CD4-positive, alpha-beta T cell (primary cell): Measurements from ENCODE around the gene NR2F6. TPM values are rescaled to one million over a fixed set of nuclear protein-coding genes. Genes with fewer than 3 reads are reported as not detected.
A peak's percentile ranks its signal among the peaks of the same experiment; 100 is the strongest.

ENCODE experiments used
- ATAC-seq: fragments of 200-7000 bp; cut with Tn5 transposase; one replicate; pipeline ENCODE4 v1.10.0; 2022; ENCODE audit warnings: mild to moderate bottlenecking; ENCODE audit not compliant: poor library complexity
- CTCF ChIA-PET: fragments of 350-600 bp; sonication (Branson Sonifier 250); formaldehyde crosslinking; loops from one replicate; lab custom pipeline; 2021; ENCODE audit warnings: antibody characterized with exemption, inconsistent platforms; lab: Charles Lee
- POLR2A ChIA-PET: fragments of 350-600 bp; sonication (Branson Sonifier 250); formaldehyde crosslinking; loops from one replicate; lab custom pipeline; 2021; ENCODE audit warnings: antibody characterized with exemption, inconsistent platforms; lab: Charles Lee
- DNase-seq, 14 experiments: peaks; one replicate each; pipeline ENCODE4 v3.0.0-alpha.2; 2013 to 2020; ENCODE audit warnings: mixed read lengths in 2 of 14
- H3K27ac ChIP-seq, 2 donors: one replicate each; pipeline versions ENCODE4 v1.5.1 to v1.7.0; 2013; ENCODE audit warnings: low read length in 2 of 2, low read depth in 1 of 2, mild to moderate bottlenecking in 1 of 2
- H3K27me3 ChIP-seq, 2 experiments: 1 replicate in 1 of 2; 2 replicates in 1 of 2; pipeline versions ENCODE4 v1.6.1 to v1.7.0; 2013; ENCODE audit warnings: low read length in 2 of 2, control low read depth in 1 of 2, mild to moderate bottlenecking in 1 of 2, moderate library complexity in 1 of 2; ENCODE audit not compliant: insufficient read depth in 2 of 2, control insufficient read depth in 1 of 2
- H3K36me3 ChIP-seq: one replicate; pipeline ENCODE4 v1.6.1; 2013; ENCODE audit warnings: low read length, control low read depth; ENCODE audit not compliant: insufficient read depth
- H3K4me1 ChIP-seq: one replicate; pipeline ENCODE4 v1.6.1; 2013; ENCODE audit warnings: low read length, control low read depth; ENCODE audit not compliant: insufficient read depth
- H3K4me3 ChIP-seq: one replicate; pipeline ENCODE4 v1.5.1; 2013; ENCODE audit warnings: mild to moderate bottlenecking, low read length, moderate library complexity
- H3K9me3 ChIP-seq, 2 experiments: 1 replicate in 1 of 2; 2 replicates in 1 of 2; pipeline versions ENCODE4 v1.6.1 to v1.7.0; 2013; ENCODE audit warnings: low read length in 2 of 2, mild to moderate bottlenecking in 2 of 2, control low read depth in 1 of 2, moderate library complexity in 1 of 2; ENCODE audit not compliant: control insufficient read depth in 1 of 2, insufficient read depth in 1 of 2
- H3K27ac Mint-ChIP-seq: one replicate; pipeline ENCODE4 v1.8.0; 2020; ENCODE audit warnings: mixed read lengths
- H3K27me3 Mint-ChIP-seq: one replicate; pipeline ENCODE4 v1.8.0; 2021; ENCODE audit warnings: mixed read lengths
- H3K36me3 Mint-ChIP-seq: one replicate; pipeline ENCODE4 v1.8.0; 2021; ENCODE audit warnings: low read depth, mixed read lengths
- H3K4me1 Mint-ChIP-seq: one replicate; pipeline ENCODE4 v1.8.0; 2021; ENCODE audit warnings: low read depth, mixed read lengths
- H3K4me3 Mint-ChIP-seq: one replicate; pipeline ENCODE4 v1.8.0; 2020; ENCODE audit warnings: mild to moderate bottlenecking, mixed read lengths
- H3K9me3 Mint-ChIP-seq: one replicate; pipeline ENCODE4 v1.8.0; 2020; ENCODE audit warnings: mixed read lengths
- CTCF ChIP-seq: fragments of 200-600 bp; IDR thresholded peaks from one replicate; pipeline ENCODE4 v1.8.0; 2022; ENCODE audit warnings: antibody characterized with exemption, mild to moderate bottlenecking
- intact Hi-C, 2 experiments: fragments of 100-400 bp; cut with DNase I in 1 of 2; cut with micrococcal nuclease in 1 of 2; formaldehyde crosslinking; loops; one replicate each; pipeline versions ENCODE4 v1.15.1 to v1.9.0; 2023 to 2025; cut with DNase I, micrococcal nuclease
- total RNA-seq, 174 experiments: library from RNA in 2 of 174; stranded (reverse) in 2 of 174; gene quantifications; one replicate each; pipeline ENCODE4 v1.2.3 and lab custom pipeline; 2021 to 2026

The NR2F6 gene
- total RNA-seq, 2 experiments from 2014 or later, result 0.74 to 1.1 TPM

DNA sequence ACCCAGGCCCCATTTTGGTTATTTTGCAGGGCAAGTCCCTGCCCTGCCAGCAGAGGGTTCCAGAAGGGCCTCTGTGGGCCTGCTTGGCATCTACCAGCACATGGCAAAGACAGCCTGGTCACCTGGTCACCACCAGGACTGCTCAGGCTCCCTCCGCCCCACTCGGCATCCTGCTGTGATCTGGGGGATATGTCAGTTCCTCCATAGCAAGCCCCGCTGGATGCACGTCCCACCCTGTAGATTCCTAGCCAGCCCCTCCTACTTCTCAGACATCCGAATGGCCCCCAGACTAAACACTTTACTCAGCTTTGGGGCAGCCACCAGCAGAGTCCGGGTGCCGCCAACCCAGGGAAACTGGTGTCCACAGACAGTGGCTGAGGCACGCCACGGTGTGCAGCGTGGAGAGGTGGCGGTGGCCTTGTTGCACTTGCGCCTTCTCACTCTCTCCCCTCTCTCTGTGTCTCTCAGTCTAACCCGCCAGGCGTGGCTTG is 62.4 kb downstream of the NR2F6 start:
- Histone ChIP-seq H3K4me1 (peaks cover 35% of the 10 kb centered on the region), H3K27ac (peak overlapping the region; percentile 46 to 82), H3K36me3 (peaks cover 47% of the 10 kb centered on the region), H3K4me3 (peak overlapping the region; percentile 41), H3K27me3 (no peaks in the 10 kb centered on the region), H3K9me3 (no peaks in the 10 kb centered on the region)
- Mint-ChIP-seq H3K27ac (peak overlapping the region; percentile 89), H3K4me1 (peaks cover 19% of the 10 kb centered on the region), H3K4me3 (peak overlapping the region; percentile 83), H3K27me3 (no peaks in the 10 kb centered on the region), H3K36me3 (peaks cover 58% of the 10 kb centered on the region), H3K9me3 (no peaks in the 10 kb centered on the region)
- ATAC-seq (peak; percentile 44), DNase-seq (peak in 8 of 14 experiments; percentile 8 to 44 (median 24))
- ChIA-PET CTCF (interaction anchor here (0.9 to 2.5 kb wide), 2 partner anchors 43 to 52 kb away, joined by 4 to 13 read pairs; partner anchors contain the start of gene OCEL1), POLR2A (interaction anchor here (0.6 to 4.0 kb wide), 13 partner anchors 24 to 147 kb away, joined by 3 to 47 read pairs (median 3); partner anchors contain the start of genes BABAM1, HAUS8, OCEL1 and USE1)
- no peak for TF ChIP-seq CTCF
- intact Hi-C loops, result loop anchor here (5.0 to 10.0 kb wide), 2 partner anchors 59 to 116 kb away; no protein-coding TSS in a partner anchor

Other genes with a start within 250 kb of the NR2F6 start
- under 1 TPM; 0.05 to 0.34 TPM for gene CPAMD8, start 219.1 kb downstream of the NR2F6 start, total RNA-seq
- gene HAUS8, start 170.5 kb downstream of the NR2F6 start, total RNA-seq, result 10 to 100 TPM; 20.6 to 20.7 TPM
- gene MYO9B, start 170.1 kb downstream of the NR2F6 start, total RNA-seq, result 100 to 1,000 TPM; 176 to 184 TPM
- 10 to 100 TPM; 23.1 to 24.3 TPM for gene USE1, start 30.6 kb downstream of the NR2F6 start, total RNA-seq
- 10 to 100 TPM; 20.5 to 22.2 TPM for gene OCEL1, start 19.7 kb downstream of the NR2F6 start, total RNA-seq
- gene USHBP1, start 18.8 kb upstream of the NR2F6 start, total RNA-seq, result not detected
- 10 to 100 TPM; 56.2 to 63.5 TPM for gene BABAM1, start 21.5 kb upstream of the NR2F6 start, total RNA-seq
- gene ANKLE1, start 36.0 kb upstream of the NR2F6 start, total RNA-seq, result 1 to 10 TPM in 1 of 2 experiments, under 1 TPM in 1; 0.85 to 1.9 TPM
- gene ABHD8, start 57.5 kb upstream of the NR2F6 start, total RNA-seq, result 1 to 10 TPM; 4.4 to 4.6 TPM
- 10 to 100 TPM; 28.4 to 28.7 TPM for gene MRPL34, start 60.0 kb upstream of the NR2F6 start, total RNA-seq
- 10 to 100 TPM; 41.4 to 43.4 TPM for gene DDA1, start 63.6 kb upstream of the NR2F6 start, total RNA-seq
- 10 to 100 TPM; 15.3 TPM for gene ANO8, start 88.9 kb upstream of the NR2F6 start, total RNA-seq
- gene GTPBP3, start 91.6 kb upstream of the NR2F6 start, total RNA-seq, result 10 to 100 TPM; 21.2 to 24.0 TPM
- not detected for gene PLVAP, start 131.4 kb upstream of the NR2F6 start, total RNA-seq
- not detected for gene CCDC194, start 148.3 kb upstream of the NR2F6 start, total RNA-seq
- 10 to 100 TPM; 16.1 to 16.8 TPM for gene BST2, start 159.7 kb upstream of the NR2F6 start, total RNA-seq
- gene MVB12A, start 174.1 kb upstream of the NR2F6 start, total RNA-seq, result 10 to 100 TPM in 1 of 2 experiments, 1 to 10 TPM in 1; 9.8 to 10.7 TPM
- not detected for gene TMEM221, start 202.7 kb upstream of the NR2F6 start, total RNA-seq
- gene NXNL1, start 215.0 kb upstream of the NR2F6 start, total RNA-seq, result not detected
- 1 to 10 TPM; 3.0 TPM for gene SLC27A1, start 224.6 kb upstream of the NR2F6 start, total RNA-seq